Heart left ventricle (tissue), 16 donors: ENCODE data around the gene MED25. TPM values are rescaled to one million over a fixed set of nuclear protein-coding genes. Genes with fewer than 3 reads are reported as not detected.

Experiments used
- ATAC-seq, 4 donors: fragments of 200-7000 bp; cut with Tn5 transposase; one replicate each; pipeline ENCODE4 v1.9.1; 2020 to 2022; ENCODE audit warnings: moderate library complexity in 4 of 4, mild to moderate bottlenecking in 3 of 4, moderate number of reproducible peaks in 1 of 4
- DNase-seq, 5 donors: peaks; one replicate each; pipeline ENCODE4 v3.0.0-alpha.2; 2020
- H3K27ac ChIP-seq, 12 donors: fragments of 200-600 bp; sonication (generic) in 4 of 12; one replicate each; pipeline versions ENCODE4 v1.5.0 to v1.8.0; 2016 to 2022; ENCODE audit warnings: mild to moderate bottlenecking in 2 of 12
- H3K27me3 ChIP-seq, 9 donors: fragments of 200-600 bp; sonication (generic) in 2 of 9; one replicate each; pipeline versions ENCODE4 v1.5.1 to v1.8.0; 2016 to 2022; ENCODE audit warnings: mild to moderate bottlenecking in 3 of 9
- H3K36me3 ChIP-seq, 9 donors: fragments of 200-600 bp; sonication (generic) in 2 of 9; one replicate each; pipeline versions ENCODE4 v1.5.0 to v1.8.0; 2018 to 2022; ENCODE audit warnings: mild to moderate bottlenecking in 2 of 9
- H3K4me1 ChIP-seq, 12 donors: fragments of 200-600 bp; sonication (generic) in 4 of 12; one replicate each; pipeline versions ENCODE4 v1.5.0 to v1.8.0; 2016 to 2022; ENCODE audit warnings: mild to moderate bottlenecking in 3 of 12
- H3K4me3 ChIP-seq, 12 donors: fragments of 200-600 bp; sonication (generic) in 4 of 12; one replicate each; pipeline versions ENCODE4 v1.5.0 to v1.8.0; 2017 to 2022; ENCODE audit warnings: mild to moderate bottlenecking in 9 of 12, moderate library complexity in 4 of 12
- H3K9me3 ChIP-seq, 12 donors: fragments of 200-600 bp; sonication (generic) in 4 of 12; one replicate each; pipeline versions ENCODE4 v1.5.0 to v1.8.0; 2016 to 2022; ENCODE audit warnings: mild to moderate bottlenecking in 1 of 12
- POLR2A ChIP-seq, 2 donors: fragments of 450-650 bp; IDR thresholded peaks; one replicate each; pipeline ENCODE4 v1.6.1; 2017; ENCODE audit warnings: antibody characterized with exemption in 2 of 2, mild to moderate bottlenecking in 2 of 2, moderate library complexity in 2 of 2
- WGBS, 4 donors: extraction: QIAGEN DNeasy Blood & Tissue Kit in 2 of 4; methylation state at CpG; one replicate each; pipeline versions ENCODE4 v1.1.5 to v1.1.7; 2013 to 2018; 5-methylcytosine and 5-hydroxymethylcytosine counted together
- intact Hi-C, 10 donors: fragments of 100-400 bp; cut with DNase I; formaldehyde crosslinking; loops; one replicate each; pipeline versions ENCODE4 v1.11.1 to v1.14.2; 2022
- polyA plus RNA-seq, 2 donors: library from polyadenylated mRNA; stranded (reverse); fragments of 200-250 nt; gene quantifications; one replicate each; pipeline ENCODE4 v1.2.3, GENCODE V29; 2013
- total RNA-seq, 9 donors: library from RNA; depleted of rRNA in 2 of 9; stranded (reverse); fragments of >200 nt in 2 of 9; fragmentation: NEBNext Ultra II Directional in 3 of 9; extraction: Animal tissue kit (Norgen Biotek cat#: 25700) in 3 of 9; gene quantifications; one replicate each; pipeline versions ENCODE4 v1.1.0 to v1.2.4, GENCODE V29; 2016 to 2023
- TF ChIP-seq, protein P1 (sequence below), 12 donors: fragments of 200-600 bp; sonication (generic) in 4 of 12; IDR thresholded peaks; one replicate each; pipeline versions ENCODE4 v1.5.0 to v1.8.0; 2018 to 2022; ENCODE audit warnings: antibody characterized with exemption in 12 of 12, mild to moderate bottlenecking in 5 of 12
- donor health status: ischemic (EF 13 %, LVEDD 7.1; RV severe dilation, severe dysfunction).
- donor health status: healthy with polysubstance abuse.
- donor health status: DM: no; HTN: yes; CAD: no.
- donor health status: DM: no; HTN: no; CAD: no.
- donor health status: ischemic (EF 25% LVEDD 6.9; RV normal size, moderate dysfunction).
- donor health status: ischemic (EF 25% LVEDD 5.7; RV mildly dilated, moderate dysfunction).
- donor health status: healthy.
- donor health status: DM: yes; HTN: yes; CAD: no.
- donor health status: ischemic (EF 35%, LVEDD 5.7; RV mildly dilated, moderate dysfunction).
- donor health status: nonischemic (EF 11% LVEDD 7.7; RV severe dilation, severe dysfunction).
- donor health status: DM: yes; HTN: yes; CAD: no.
- donor health status: PGD.
- donor health status: ischemic (EF 29% LVEDD 5.4; RV normal size, mild dysfunction).
- donor health status: nonischemic (EF 23%, LVEDD 6.1; RV moderate dilation, normal function).

Gene MED25
- total and polyA plus RNA-seq, 11 donors, result 44.1 to 119 (median 54.7) TPM

DNA sequence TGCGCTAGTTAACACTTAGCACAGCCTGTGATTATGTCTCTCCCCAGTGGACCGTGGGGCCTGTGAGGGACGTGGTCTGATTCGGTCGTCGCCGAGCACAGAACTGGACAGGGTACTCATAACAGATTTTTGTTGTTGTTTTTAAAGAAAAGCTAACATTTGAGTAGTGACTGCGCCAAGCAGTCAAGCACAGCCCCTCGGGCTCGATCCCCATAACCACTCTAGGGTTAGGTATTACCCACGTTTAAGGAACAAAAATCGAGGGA is 32.1 kb downstream of the MED25 start:
- intact Hi-C loops, result loop anchor here in 6 of 10 donors (1.0 to 5.0 kb wide), 6 partner anchors 17 to 173 kb away; partner anchors contain the start of genes MED25 (in 4 of the 6), FUZ (in 1 of the 6), PNKP (in 1 of the 6) and PRMT1 (in 1 of the 6)
- 46 to 58% (median 57%) methylated on average over 12 of the region's 12 CpGs for WGBS, 4 donors
- peak overlapping the region; percentile 60 to 99 (median 76) for H3K4me3 ChIP-seq
- peaks cover 3 to 42% (median 25%) of the 10 kb centered on the region in 12 donors for H3K4me1 ChIP-seq
- peaks cover 0 to 10% (median 5%) of the 10 kb centered on the region in 9 donors for H3K36me3 ChIP-seq
- ATAC-seq (peak in 2 of 4 donors; percentile 4 to 22), DNase-seq (no peak)
- TF ChIP-seq POLR2A (IDR thresholded peaks at IDR 0.05), result no peak
- TF ChIP-seq, protein P1, sequence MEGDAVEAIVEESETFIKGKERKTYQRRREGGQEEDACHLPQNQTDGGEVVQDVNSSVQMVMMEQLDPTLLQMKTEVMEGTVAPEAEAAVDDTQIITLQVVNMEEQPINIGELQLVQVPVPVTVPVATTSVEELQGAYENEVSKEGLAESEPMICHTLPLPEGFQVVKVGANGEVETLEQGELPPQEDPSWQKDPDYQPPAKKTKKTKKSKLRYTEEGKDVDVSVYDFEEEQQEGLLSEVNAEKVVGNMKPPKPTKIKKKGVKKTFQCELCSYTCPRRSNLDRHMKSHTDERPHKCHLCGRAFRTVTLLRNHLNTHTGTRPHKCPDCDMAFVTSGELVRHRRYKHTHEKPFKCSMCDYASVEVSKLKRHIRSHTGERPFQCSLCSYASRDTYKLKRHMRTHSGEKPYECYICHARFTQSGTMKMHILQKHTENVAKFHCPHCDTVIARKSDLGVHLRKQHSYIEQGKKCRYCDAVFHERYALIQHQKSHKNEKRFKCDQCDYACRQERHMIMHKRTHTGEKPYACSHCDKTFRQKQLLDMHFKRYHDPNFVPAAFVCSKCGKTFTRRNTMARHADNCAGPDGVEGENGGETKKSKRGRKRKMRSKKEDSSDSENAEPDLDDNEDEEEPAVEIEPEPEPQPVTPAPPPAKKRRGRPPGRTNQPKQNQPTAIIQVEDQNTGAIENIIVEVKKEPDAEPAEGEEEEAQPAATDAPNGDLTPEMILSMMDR (IDR thresholded peaks at IDR 0.05), result no peak
- H3K27me3 ChIP-seq, result no peaks in the 10 kb centered on the region
- peak overlapping the region in 11 of 12 donors; percentile 94 to 100 (median 99) for H3K27ac ChIP-seq
- H3K9me3 ChIP-seq, result peaks cover 0 to 9% (median 0%) of the 10 kb centered on the region in 12 donors

DNA sequence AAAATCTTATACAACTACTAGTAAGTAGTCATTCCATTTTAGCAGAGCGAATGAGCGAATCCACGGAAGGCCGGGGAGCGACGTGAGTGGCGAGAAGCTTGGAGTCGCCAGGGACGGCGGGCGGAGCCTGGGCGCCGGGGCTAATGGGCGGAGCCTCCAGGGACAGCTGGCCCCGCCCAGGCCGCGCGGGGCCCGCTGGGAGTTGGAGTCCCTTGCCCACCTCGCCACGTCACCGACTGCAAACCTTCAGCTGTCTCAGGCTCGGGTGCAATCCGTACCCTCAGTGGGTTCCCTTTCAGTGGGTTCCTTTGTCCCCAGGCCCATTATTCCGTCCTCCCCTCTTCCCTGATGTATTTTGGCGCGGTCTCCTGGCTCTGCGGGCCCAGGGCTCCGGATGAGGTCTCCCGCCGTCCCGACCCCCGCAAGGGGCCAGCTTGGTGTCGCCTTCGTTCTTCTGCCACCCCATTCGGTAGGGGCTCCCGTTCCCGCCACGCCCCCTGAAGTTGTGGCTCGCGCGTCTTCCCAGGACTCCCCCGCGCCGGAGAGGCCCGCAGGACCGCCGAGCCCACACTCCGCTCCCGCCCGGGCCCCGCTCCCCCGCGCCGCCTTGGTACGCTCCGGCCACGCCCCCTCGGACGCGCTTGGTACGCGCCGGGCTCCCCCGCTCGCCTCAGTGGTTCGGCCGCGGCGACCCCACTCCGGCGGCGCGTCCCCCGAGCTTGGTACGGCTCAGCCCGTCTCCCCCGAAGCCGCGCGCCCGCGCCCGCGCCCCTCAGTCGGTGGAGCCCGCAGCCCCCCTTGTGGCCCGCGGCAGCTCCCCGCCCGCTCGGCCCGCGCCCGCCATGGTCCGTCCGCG is 32.6 kb downstream of the MED25 start, which contains the start of gene PTOV1:
Gene PTOV1, plus strand, starts transcription at position 673 of the 856 bp plus-strand sequence.
- Histone ChIP-seq H3K9me3 (peaks cover 0 to 9% (median 0%) of the 10 kb centered on the region in 12 donors), H3K27ac (peak within 1 kb of the TSS; percentile 93 to 100 (median 99)), H3K27me3 (no peaks in the 10 kb centered on the region), H3K36me3 (peaks cover 0 to 16% (median 11%) of the 10 kb centered on the region in 9 donors), H3K4me3 (peak within 1 kb of the TSS; percentile 60 to 99 (median 76)), H3K4me1 (peaks cover 3 to 42% (median 25%) of the 10 kb centered on the region in 12 donors)
- intact Hi-C loops, result loop anchor here in 6 of 10 donors (1.0 to 5.0 kb wide), 6 partner anchors 16 to 173 kb away; partner anchors contain the start of genes MED25 (in 4 of the 6), FUZ (in 1 of the 6), PNKP (in 1 of the 6) and PRMT1 (in 1 of the 6)
- DNase-seq (peak; percentile 92 to 96 (median 93)), ATAC-seq (peak; percentile 94 to 97 (median 94))
- TF ChIP-seq, protein P1 (IDR thresholded peaks at IDR 0.05), result no peak
- peak; percentile 29 to 86 for TF ChIP-seq POLR2A (IDR thresholded peaks at IDR 0.05)
- WGBS, 4 donors, result 1% methylated on average over 36 to 98 of the region's 98 CpGs

DNA sequence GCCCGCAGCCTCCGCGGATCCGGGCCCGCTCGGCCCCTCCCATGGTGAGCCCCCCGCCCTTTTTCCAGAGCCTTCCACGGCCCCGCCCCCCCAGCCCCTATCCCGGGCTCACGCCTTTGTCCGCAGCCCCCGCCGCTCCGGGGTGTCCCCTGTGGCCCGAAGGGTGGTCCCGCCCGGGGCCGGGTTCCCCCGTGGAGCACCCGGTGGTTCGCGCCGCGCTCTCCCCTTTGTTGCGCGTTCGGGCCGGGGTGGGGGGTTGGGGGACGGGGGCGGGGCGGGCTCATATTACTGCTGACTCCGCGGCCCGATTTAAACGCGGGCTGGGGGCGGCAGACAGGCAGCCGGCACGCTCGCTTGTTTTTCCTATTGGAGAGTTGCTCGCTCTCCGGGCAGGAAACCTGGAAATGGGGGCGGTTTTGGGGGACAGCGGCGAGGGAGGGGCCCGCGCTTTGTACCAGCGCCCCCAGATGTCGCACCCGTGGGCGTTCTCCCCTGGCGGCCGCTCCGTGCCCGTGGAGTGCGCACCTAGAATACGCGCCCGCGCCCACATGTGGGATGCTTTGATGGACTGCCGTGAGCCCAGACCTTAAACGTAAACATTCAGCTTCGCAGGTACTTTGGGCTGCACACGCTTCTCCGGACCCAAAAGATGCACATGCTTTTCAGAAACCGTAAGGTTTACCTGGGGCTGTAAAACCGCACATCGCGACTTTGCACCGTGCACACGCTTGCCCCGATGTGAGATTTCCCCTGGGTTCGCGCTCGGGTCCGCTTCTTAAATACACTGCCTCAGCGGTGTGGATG is 33.6 kb downstream of the MED25 start:
- Histone ChIP-seq H3K36me3 (peaks cover 0 to 25% (median 20%) of the 10 kb centered on the region in 9 donors), H3K27ac (peak overlapping the region; percentile 93 to 100 (median 99)), H3K27me3 (no peaks in the 10 kb centered on the region), H3K9me3 (peaks cover 0 to 9% (median 0%) of the 10 kb centered on the region in 12 donors), H3K4me3 (peak overlapping the region; percentile 60 to 99 (median 76)), H3K4me1 (peaks cover 3 to 42% (median 25%) of the 10 kb centered on the region in 12 donors)
- peak in 1 of 5 donors; percentile 58 for DNase-seq
- no peak for ATAC-seq
- TF ChIP-seq, protein P1 (IDR thresholded peaks at IDR 0.05), result peak in 1 of 12 donors; percentile 6
- TF ChIP-seq POLR2A (IDR thresholded peaks at IDR 0.05), result no peak
- WGBS, 4 donors, result 2 to 10% (median 5%) methylated on average over 17 to 78 of the region's 78 CpGs
- intact Hi-C loops, result loop anchor here in 6 of 10 donors (2.0 to 5.0 kb wide), 4 partner anchors 15 to 39 kb away; partner anchors contain the start of genes MED25 (in 4 of the 6), FUZ (in 1 of the 6) and PNKP (in 1 of the 6)
